ENCODE results near the gene ZNRD2. TPM values are rescaled to one million over a fixed set of nuclear protein-coding genes. Genes with fewer than 3 reads are reported as not detected.
"Not testable (repeated sequence)": the region's sequence is repeated elsewhere in the genome, so short reads cannot be mapped to it uniquely, and the experiment has no call there.

The ZNRD2 gene
- total RNA-seq, 1 donor from 2014 or later = 17.3 TPM

- DNase-seq (ENCODE audit: low spot score) = peak; percentile 68
Measured at GRCh38 chr11:65555693-65556231, 14.5 kb upstream of the ZNRD2 start.

- DNase-seq (ENCODE audit: low spot score) = no peak
Measured at GRCh38 chr11:65556470-65557279, 13.6 kb upstream of the ZNRD2 start.

- DNase-seq (ENCODE audit: low spot score) = peak; percentile 43
Measured at GRCh38 chr11:65557280-65558001, 12.8 kb upstream of the ZNRD2 start.

GRCh38 chr11:65558002-65558929 is 12.0 kb upstream of the ZNRD2 start, which contains the start of gene LTBP3:
LTBP3 (minus strand) TSS chr11:65558359; CDS start chr11:65557959, 400 bp downstream.
- DNase-seq (ENCODE audit: low spot score) = peak; percentile 92

GRCh38 chr11:65558930-65559509 is 11.3 kb upstream of the ZNRD2 start:
- no peak for DNase-seq (ENCODE audit: low spot score)

- no peak for DNase-seq (ENCODE audit: low spot score)
Measured at GRCh38 chr11:65559535-65559934, 10.7 kb upstream of the ZNRD2 start.

GRCh38 chr11:65559951-65560537 is 10.2 kb upstream of the ZNRD2 start:
- peak; percentile 48 for DNase-seq (ENCODE audit: low spot score)

- DNase-seq (ENCODE audit: low spot score) = peak; percentile 80
Measured at GRCh38 chr11:65560555-65561418, 9.5 kb upstream of the ZNRD2 start.

GRCh38 chr11:65562020-65562419 is 8.3 kb upstream of the ZNRD2 start:
- no peak for DNase-seq (ENCODE audit: low spot score)

GRCh38 chr11:65562788-65563187 is 7.5 kb upstream of the ZNRD2 start:
- DNase-seq (ENCODE audit: low spot score) = no peak

GRCh38 chr11:65563601-65564000 is 6.7 kb upstream of the ZNRD2 start:
- DNase-seq (ENCODE audit: low spot score) = no peak

GRCh38 chr11:65564879-65565559 is 5.3 kb upstream of the ZNRD2 start:
- DNase-seq (ENCODE audit: low spot score) = not testable (repeated sequence)

- no peak for DNase-seq (ENCODE audit: low spot score)
Measured at GRCh38 chr11:65565624-65566453, 4.4 kb upstream of the ZNRD2 start.

- no peak for DNase-seq (ENCODE audit: low spot score)
Measured at GRCh38 chr11:65569164-65569972, 909 bp upstream of the ZNRD2 start.

- no peak for DNase-seq (ENCODE audit: low spot score)
Measured at GRCh38 chr11:65571420-65571819, 1.1 kb downstream of the ZNRD2 start.

- no peak for DNase-seq (ENCODE audit: low spot score)
Measured at GRCh38 chr11:65571940-65572339, 1.7 kb downstream of the ZNRD2 start.

- DNase-seq (ENCODE audit: low spot score) = peak; percentile 95
Measured at GRCh38 chr11:65572356-65573051, 2.2 kb downstream of the ZNRD2 start, which contains the start of gene FAM89B. FAM89B (plus strand) TSS chr11:65572538; CDS start chr11:65572670, 132 bp downstream.

Data from umbilical cord (tissue), 2 donors.